GM23338 (cell line): ENCODE data around the gene TMEM234. TPM values are rescaled to one million over a fixed set of nuclear protein-coding genes. Genes with fewer than 3 reads are reported as not detected.
A peak's percentile ranks its signal among the peaks of the same experiment; 100 is the strongest.

ENCODE experiments used
- ATAC-seq: fragments of 200-7000 bp; cut with Tn5 transposase; 3 replicates; pipeline ENCODE4 v1.9.1; 2020
- DNase-seq: peaks from one replicate; pipeline ENCODE4 v3.0.0-alpha.2; 2015; ENCODE audit warnings: low spot score
- H2AFZ ChIP-seq: fragments of 200-600 bp; sonication (generic); 2 replicates; pipeline ENCODE4 v1.8.0; 2016; ENCODE audit warnings: antibody characterized with exemption, mild to moderate bottlenecking, moderate library complexity
- H3F3A ChIP-seq: fragments of 200-600 bp; sonication (generic); replicated peaks from 2 replicates; pipeline ENCODE4 v1.8.0; 2017; ENCODE audit warnings: antibody characterized with exemption, mixed run types, low read depth
- H3K27ac ChIP-seq: fragments of 200-600 bp; sonication (generic); 2 replicates; pipeline ENCODE4 v1.6.1; 2016; ENCODE audit warnings: low read depth
- H3K27me3 ChIP-seq: fragments of 200-600 bp; sonication (generic); 2 replicates; pipeline ENCODE4 v1.8.0; 2016; ENCODE audit warnings: mild to moderate bottlenecking, mixed run types, moderate library complexity; ENCODE audit not compliant: insufficient read depth
- H3K36me3 ChIP-seq: fragments of 200-600 bp; sonication (generic); 2 replicates; pipeline ENCODE4 v1.8.0; 2016; ENCODE audit warnings: mild to moderate bottlenecking; ENCODE audit not compliant: insufficient read depth
- H3K4me1 ChIP-seq: fragments of 200-600 bp; sonication (generic); 2 replicates; pipeline ENCODE4 v1.8.0; 2016; ENCODE audit warnings: mild to moderate bottlenecking, moderate library complexity; ENCODE audit not compliant: insufficient read depth
- H3K4me2 ChIP-seq: fragments of 200-600 bp; sonication (generic); 2 replicates; pipeline ENCODE4 v1.7.1; 2017; ENCODE audit warnings: mixed run types
- H3K4me3 ChIP-seq: fragments of 200-600 bp; sonication (generic); 2 replicates; pipeline ENCODE4 v1.6.1; 2016; ENCODE audit warnings: mixed run types
- H3K79me2 ChIP-seq: fragments of 200-600 bp; sonication (generic); replicated peaks from 2 replicates; pipeline ENCODE4 v1.8.0; 2017; ENCODE audit warnings: mild to moderate bottlenecking; ENCODE audit not compliant: insufficient read depth
- H3K9me2 ChIP-seq: fragments of 200-600 bp; sonication (generic); 2 replicates; pipeline ENCODE4 v1.8.0; 2017; ENCODE audit not compliant: insufficient read depth
- H4K20me1 ChIP-seq: fragments of 200-600 bp; sonication (generic); replicated peaks from 2 replicates; pipeline ENCODE4 v1.8.0; 2017; ENCODE audit warnings: mild to moderate bottlenecking; ENCODE audit not compliant: insufficient read depth
- H3K27ac Mint-ChIP-seq: 2 replicates; pipeline ENCODE4 v1.8.0; 2020; ENCODE audit warnings: inconsistent platforms, mild to moderate bottlenecking, moderate library complexity, mixed read lengths
- H3K27me3 Mint-ChIP-seq: 3 replicates; pipeline ENCODE4 v1.8.0; 2022; ENCODE audit warnings: low read depth, mild to moderate bottlenecking, moderate library complexity, mixed read lengths, inconsistent platforms; ENCODE audit not compliant: insufficient read depth, poor library complexity
- H3K36me3 Mint-ChIP-seq: 3 replicates; pipeline ENCODE4 v1.8.0; 2021; ENCODE audit warnings: low read depth, mild to moderate bottlenecking, inconsistent platforms, moderate library complexity, mixed read lengths
- H3K4me1 Mint-ChIP-seq: 3 replicates; pipeline ENCODE4 v1.8.0; 2020; ENCODE audit warnings: mild to moderate bottlenecking, inconsistent platforms, mixed read lengths
- H3K4me3 Mint-ChIP-seq: 3 replicates; pipeline ENCODE4 v1.8.0; 2021; ENCODE audit warnings: moderate library complexity, mild to moderate bottlenecking, inconsistent platforms, mixed read lengths
- H3K9me3 Mint-ChIP-seq: 3 replicates; pipeline ENCODE4 v1.8.0; 2020; ENCODE audit warnings: moderate library complexity, mild to moderate bottlenecking, inconsistent platforms, mixed read lengths
- CREB1 ChIP-seq: fragments of 250-450 bp; sonication (Bioruptor Pico); IDR thresholded peaks from 2 replicates; pipeline ENCODE4 v1.5.0; 2020; ENCODE audit warnings: low read depth, mild to moderate bottlenecking, moderate library complexity
- CTCF ChIP-seq, 2 experiments: fragments of 200-600 bp in 1 of 2; sonication (generic) in 1 of 2; conservative IDR thresholded peaks; 2 replicates each; pipeline versions ENCODE4 v1.5.1 to v1.6.1; 2016 to 2017; ENCODE audit warnings: antibody characterized with exemption in 2 of 2, low read depth in 2 of 2, mild to moderate bottlenecking in 2 of 2, moderate library complexity in 1 of 2
- EZH2 ChIP-seq: fragments of 200-600 bp; sonication (generic); IDR thresholded peaks from one replicate; pipeline ENCODE4 v1.8.0; 2017; ENCODE audit warnings: antibody characterized with exemption, mild to moderate bottlenecking, low read depth; ENCODE audit not compliant: unreplicated experiment
- EZH2phosphoT487 ChIP-seq: fragments of 200-600 bp; sonication (generic); IDR thresholded peaks from one replicate; pipeline ENCODE4 v1.8.1; 2018; ENCODE audit warnings: antibody characterized with exemption; ENCODE audit not compliant: unreplicated experiment
- JUNB ChIP-seq: IDR thresholded peaks from one replicate; pipeline ENCODE4 v1.6.1; 2016; ENCODE audit warnings: antibody characterized with exemption; ENCODE audit not compliant: unreplicated experiment
- NANOG ChIP-seq: IDR thresholded peaks from 2 replicates; pipeline ENCODE4 v1.6.1; 2016; ENCODE audit warnings: antibody characterized with exemption, borderline replicate concordance
- POLR2AphosphoS5 ChIP-seq: IDR thresholded peaks from 2 replicates; pipeline ENCODE4 v1.6.1; 2016; ENCODE audit warnings: antibody characterized with exemption, low read depth
- STAT1 ChIP-seq: IDR thresholded peaks from one replicate; pipeline ENCODE4 v1.6.1; 2016; ENCODE audit warnings: antibody characterized with exemption; ENCODE audit not compliant: unreplicated experiment
- ZNF114 ChIP-seq: fragments of 250-450 bp; sonication (Bioruptor Pico); IDR thresholded peaks from 2 replicates; pipeline ENCODE4 v1.5.0; 2020; ENCODE audit warnings: mild to moderate bottlenecking, moderate library complexity
- ZNF331 ChIP-seq: fragments of 250-450 bp; sonication (Bioruptor Pico); IDR thresholded peaks from 2 replicates; pipeline ENCODE4 v1.5.0; 2020; ENCODE audit warnings: low read depth, mild to moderate bottlenecking, moderate library complexity
- ZNF462 ChIP-seq: fragments of 250-450 bp; sonication (Bioruptor Pico); IDR thresholded peaks from 2 replicates; pipeline ENCODE4 v1.5.0; 2020; ENCODE audit warnings: mild to moderate bottlenecking, moderate library complexity
- polyA plus RNA-seq: library from polyadenylated mRNA; unstranded; fragments of >200 nt; fragmentation: Nextera tagmentation; extraction: Ambion mirVana; gene quantifications from 2 replicates; pipeline ENCODE4 v1.2.1, GENCODE V29; 2016
- total RNA-seq: library from RNA; depleted of rRNA; stranded (reverse); fragments of >200 nt; shearing (Covaris generic); gene quantifications from 2 replicates; pipeline ENCODE4 v1.2.3, GENCODE V29; 2014
- TF ChIP-seq, protein P1 (sequence below): IDR thresholded peaks from one replicate; pipeline ENCODE4 v1.6.1; 2018; ENCODE audit warnings: antibody characterized with exemption; ENCODE audit not compliant: unreplicated experiment
- TF ChIP-seq, protein P2 (sequence below): IDR thresholded peaks from 2 replicates; pipeline ENCODE4 v1.6.1; 2016; ENCODE audit warnings: antibody characterized with exemption

Gene TMEM234
- total and polyA plus RNA-seq, 2 experiments from 2014 or later: 4.7 to 8.2 TPM

DNA sequence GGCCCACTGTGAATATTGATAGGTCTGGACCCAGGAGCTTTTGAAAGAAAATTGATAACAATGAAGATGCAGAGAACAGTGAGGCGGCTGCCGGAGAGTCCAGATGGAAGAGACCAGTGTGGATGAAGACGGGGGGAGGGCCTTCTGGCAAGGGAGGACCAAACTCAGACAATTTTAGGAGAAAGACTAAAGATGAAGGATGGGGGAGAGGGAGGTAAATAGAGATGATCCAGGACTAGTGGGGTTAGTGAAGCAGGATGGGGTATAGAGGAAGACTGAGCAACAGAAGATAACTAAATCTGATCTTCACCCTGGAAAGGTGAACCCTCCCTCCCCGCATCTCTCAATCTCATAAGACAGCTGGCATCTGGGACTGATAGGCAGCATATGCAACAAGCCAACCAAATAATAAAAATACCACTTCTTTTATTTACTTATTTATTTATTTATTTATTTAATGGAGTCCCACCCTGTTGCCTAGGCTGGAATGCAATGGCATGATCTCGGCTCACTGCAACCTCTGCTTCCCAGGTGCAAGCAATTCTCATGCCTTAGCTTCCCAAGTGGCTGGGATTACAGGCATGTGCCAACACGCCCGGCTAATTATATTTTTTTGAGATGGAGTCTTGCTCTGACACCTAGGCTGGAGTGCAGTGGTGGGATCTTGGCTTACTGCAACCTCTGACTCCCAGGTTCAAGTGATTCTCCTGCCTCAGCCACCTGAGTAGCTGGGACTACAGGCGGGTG lies 10.6 kb upstream of the TMEM234 start:
- peak overlapping the region; percentile 69; the same call in 1 of the 2 replicates for H3K27ac ChIP-seq
- H2AFZ ChIP-seq: no peak overlapping the region
- peaks cover 2% of the 10 kb centered on the region for H4K20me1 ChIP-seq
- H3K4me1 Mint-ChIP-seq: peaks cover 4% of the 10 kb centered on the region; the same call in 2 of the 3 replicates
- peaks cover 14% of the 10 kb centered on the region for H3F3A ChIP-seq
- TF ChIP-seq ZNF462 (CRISPR knock-in tag) (no peak), EZH2phosphoT487 (no peak), NANOG (no peak), STAT1 (no peak), ZNF114 (no peak), JUNB (no peak), ZNF331 (CRISPR knock-in tag) (no peak), CTCF (conservative IDR thresholded peaks at IDR 0.05; ENCODE audit: low read depth in 2 of 2) (no peak), EZH2 (no peak), POLR2AphosphoS5 (no peak), CREB1 (CRISPR knock-in tag) (no peak)
- TF ChIP-seq, protein P1, sequence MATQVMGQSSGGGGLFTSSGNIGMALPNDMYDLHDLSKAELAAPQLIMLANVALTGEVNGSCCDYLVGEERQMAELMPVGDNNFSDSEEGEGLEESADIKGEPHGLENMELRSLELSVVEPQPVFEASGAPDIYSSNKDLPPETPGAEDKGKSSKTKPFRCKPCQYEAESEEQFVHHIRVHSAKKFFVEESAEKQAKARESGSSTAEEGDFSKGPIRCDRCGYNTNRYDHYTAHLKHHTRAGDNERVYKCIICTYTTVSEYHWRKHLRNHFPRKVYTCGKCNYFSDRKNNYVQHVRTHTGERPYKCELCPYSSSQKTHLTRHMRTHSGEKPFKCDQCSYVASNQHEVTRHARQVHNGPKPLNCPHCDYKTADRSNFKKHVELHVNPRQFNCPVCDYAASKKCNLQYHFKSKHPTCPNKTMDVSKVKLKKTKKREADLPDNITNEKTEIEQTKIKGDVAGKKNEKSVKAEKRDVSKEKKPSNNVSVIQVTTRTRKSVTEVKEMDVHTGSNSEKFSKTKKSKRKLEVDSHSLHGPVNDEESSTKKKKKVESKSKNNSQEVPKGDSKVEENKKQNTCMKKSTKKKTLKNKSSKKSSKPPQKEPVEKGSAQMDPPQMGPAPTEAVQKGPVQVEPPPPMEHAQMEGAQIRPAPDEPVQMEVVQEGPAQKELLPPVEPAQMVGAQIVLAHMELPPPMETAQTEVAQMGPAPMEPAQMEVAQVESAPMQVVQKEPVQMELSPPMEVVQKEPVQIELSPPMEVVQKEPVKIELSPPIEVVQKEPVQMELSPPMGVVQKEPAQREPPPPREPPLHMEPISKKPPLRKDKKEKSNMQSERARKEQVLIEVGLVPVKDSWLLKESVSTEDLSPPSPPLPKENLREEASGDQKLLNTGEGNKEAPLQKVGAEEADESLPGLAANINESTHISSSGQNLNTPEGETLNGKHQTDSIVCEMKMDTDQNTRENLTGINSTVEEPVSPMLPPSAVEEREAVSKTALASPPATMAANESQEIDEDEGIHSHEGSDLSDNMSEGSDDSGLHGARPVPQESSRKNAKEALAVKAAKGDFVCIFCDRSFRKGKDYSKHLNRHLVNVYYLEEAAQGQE: no peak
- TF ChIP-seq, protein P2, sequence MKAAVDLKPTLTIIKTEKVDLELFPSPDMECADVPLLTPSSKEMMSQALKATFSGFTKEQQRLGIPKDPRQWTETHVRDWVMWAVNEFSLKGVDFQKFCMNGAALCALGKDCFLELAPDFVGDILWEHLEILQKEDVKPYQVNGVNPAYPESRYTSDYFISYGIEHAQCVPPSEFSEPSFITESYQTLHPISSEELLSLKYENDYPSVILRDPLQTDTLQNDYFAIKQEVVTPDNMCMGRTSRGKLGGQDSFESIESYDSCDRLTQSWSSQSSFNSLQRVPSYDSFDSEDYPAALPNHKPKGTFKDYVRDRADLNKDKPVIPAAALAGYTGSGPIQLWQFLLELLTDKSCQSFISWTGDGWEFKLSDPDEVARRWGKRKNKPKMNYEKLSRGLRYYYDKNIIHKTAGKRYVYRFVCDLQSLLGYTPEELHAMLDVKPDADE: no peak
- H3K4me2 ChIP-seq: no peak overlapping the region
- H3K9me3 Mint-ChIP-seq: no peaks in the 10 kb centered on the region
- no peaks in the 10 kb centered on the region for H3K27me3 ChIP-seq
- H3K36me3 Mint-ChIP-seq: peaks cover 53% of the 10 kb centered on the region
- DNase-seq: no peak
- H3K4me3 ChIP-seq: no peak overlapping the region
- no peak for ATAC-seq
- no peaks in the 10 kb centered on the region for H3K9me2 ChIP-seq
- H3K27me3 Mint-ChIP-seq: peaks cover 3% of the 10 kb centered on the region
- no peaks in the 10 kb centered on the region for H3K79me2 ChIP-seq
- H3K27ac Mint-ChIP-seq: peak overlapping the region; percentile 42; the same call in 1 of the 2 replicates
- no peak overlapping the region for H3K4me3 Mint-ChIP-seq
- no peaks in the 10 kb centered on the region for H3K4me1 ChIP-seq
- H3K36me3 ChIP-seq: peaks cover 32% of the 10 kb centered on the region
